NT2/D1 (cell line): Measurements from ENCODE around the gene ARL6IP4.

Source experiments
- SUZ12 ChIP-seq: IDR thresholded peaks from 2 replicates; pipeline ENCODE4 v1.6.1; 2011; ENCODE audit not compliant: insufficient read length, insufficient read depth; ENCODE audit errors: extremely low read depth
- ZNF274 ChIP-seq: IDR thresholded peaks from 2 replicates; pipeline ENCODE4 v1.6.1; 2011; ENCODE audit warnings: mild to moderate bottlenecking, low read depth, low read length

DNA sequence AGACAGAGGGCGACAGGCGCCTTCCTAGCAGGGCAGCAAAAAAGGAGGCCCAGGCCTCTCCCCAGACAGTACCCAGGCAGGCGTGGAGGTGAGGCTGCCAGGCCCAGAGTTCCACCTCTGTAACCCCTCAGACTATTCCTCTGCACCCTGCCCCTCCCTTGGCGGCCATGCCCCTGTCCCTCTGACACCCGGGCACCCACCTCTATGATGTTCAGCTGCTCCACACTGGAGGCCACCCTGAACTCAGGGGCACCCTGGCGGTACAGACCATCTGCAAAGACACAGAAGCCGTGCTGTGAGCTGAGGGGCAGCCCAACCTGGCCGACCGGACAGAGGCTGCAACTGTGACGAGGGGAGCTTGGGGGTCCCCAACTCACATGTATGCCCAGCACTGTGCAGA is 20.1 kb downstream of the ARL6IP4 start:
- TF ChIP-seq ZNF274, result no peak
- no peak for TF ChIP-seq SUZ12
